OCI-LY1 (cell line): ENCODE data around the gene SKAP1.

Experiments used
- CTCF ChIP-seq: fragments of 200-600 bp; sonication (generic), shearing (Covaris generic); IDR thresholded peaks from 2 replicates; pipeline ENCODE4 v1.5.1; 2017; ENCODE audit warnings: mild to moderate bottlenecking, antibody characterized with exemption, low read length, moderate library complexity, mixed read lengths
- EZH2 ChIP-seq: fragments of 200-600 bp; sonication (generic), shearing (Covaris generic); IDR thresholded peaks from 2 replicates; pipeline ENCODE4 v1.8.0; 2017; ENCODE audit warnings: borderline replicate concordance, mixed run types, mild to moderate bottlenecking, antibody characterized with exemption, low read length, moderate library complexity, mixed read lengths

DNA sequence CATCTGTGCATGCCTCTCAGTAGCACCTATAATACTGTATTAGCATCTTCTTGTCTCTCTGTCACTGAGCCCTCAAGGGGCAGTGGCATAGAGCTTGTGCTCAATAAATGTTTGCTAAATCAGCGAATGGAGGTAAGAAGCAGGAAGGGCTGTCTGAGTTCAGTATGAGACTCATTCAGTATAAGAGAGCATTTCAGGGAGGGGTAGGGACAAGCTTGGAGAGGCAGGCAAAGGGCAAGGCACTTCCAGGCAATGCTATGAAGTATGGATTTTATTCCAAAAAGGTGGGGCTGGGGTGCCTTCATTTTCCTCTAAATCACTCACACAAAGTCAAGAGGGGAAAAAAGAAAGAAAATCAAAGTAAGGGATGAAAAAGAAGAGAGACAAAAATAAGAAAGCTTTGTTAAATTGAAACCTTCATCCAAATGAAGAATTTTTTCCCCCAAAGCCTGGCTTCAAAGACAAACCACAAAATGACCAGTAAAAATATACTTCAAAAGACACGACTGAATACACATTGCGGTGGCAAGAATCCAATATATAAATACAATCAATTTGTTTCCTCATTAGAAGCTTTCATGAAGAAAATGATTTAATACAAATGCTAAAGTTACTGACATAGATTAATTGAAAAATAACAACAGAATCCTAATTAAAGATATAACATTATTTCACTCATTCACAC lies 51.2 kb downstream of the SKAP1 start:
- TF ChIP-seq CTCF (no peak), EZH2 (no peak)
